Stimulated activated naive CD8-positive, alpha-beta T cell treated with anti-CD3 and anti-CD28 coated beads, Interleukin-15, amount 100 ng/mL, for 72 hours (primary cell): ENCODE results near the gene HSFY1.
"Not testable (repeated sequence)": the region's sequence is repeated elsewhere in the genome, so short reads cannot be mapped to it uniquely, and the experiment has no call there.

Experiments
- ATAC-seq: fragments of 150-1000 bp; cut with Tn5 transposase; 2 replicates; pipeline ENCODE4 v1.10.0; 2021; ENCODE audit warnings: mild to moderate bottlenecking, moderate library complexity
- DNase-seq, 2 donors: peaks; one replicate each; pipeline ENCODE4 v3.0.0; 2021 to 2022
- H3K27ac Mint-ChIP-seq, 2 donors: one replicate each; pipeline ENCODE4 v1.8.0; 2022; ENCODE audit warnings: mild to moderate bottlenecking in 2 of 2, mixed read lengths in 2 of 2, moderate library complexity in 2 of 2
- H3K27me3 Mint-ChIP-seq: one replicate; pipeline ENCODE4 v1.8.0; 2022; ENCODE audit warnings: mixed read lengths
- H3K4me1 Mint-ChIP-seq: one replicate; pipeline ENCODE4 v1.8.0; 2022; ENCODE audit warnings: mild to moderate bottlenecking, mixed read lengths
- H3K4me3 Mint-ChIP-seq, 2 donors: one replicate each; pipeline ENCODE4 v1.8.0; 2022; ENCODE audit warnings: mild to moderate bottlenecking in 2 of 2, mixed read lengths in 2 of 2, moderate library complexity in 1 of 2
- H3K9me3 Mint-ChIP-seq, 2 donors: one replicate each; pipeline ENCODE4 v1.8.0; 2022; ENCODE audit warnings: mixed read lengths in 2 of 2

The HSFY1 gene, protein sequence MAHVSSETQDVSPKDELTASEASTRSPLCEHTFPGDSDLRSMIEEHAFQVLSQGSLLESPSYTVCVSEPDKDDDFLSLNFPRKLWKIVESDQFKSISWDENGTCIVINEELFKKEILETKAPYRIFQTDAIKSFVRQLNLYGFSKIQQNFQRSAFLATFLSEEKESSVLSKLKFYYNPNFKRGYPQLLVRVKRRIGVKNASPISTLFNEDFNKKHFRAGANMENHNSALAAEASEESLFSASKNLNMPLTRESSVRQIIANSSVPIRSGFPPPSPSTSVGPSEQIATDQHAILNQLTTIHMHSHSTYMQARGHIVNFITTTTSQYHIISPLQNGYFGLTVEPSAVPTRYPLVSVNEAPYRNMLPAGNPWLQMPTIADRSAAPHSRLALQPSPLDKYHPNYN

DNA sequence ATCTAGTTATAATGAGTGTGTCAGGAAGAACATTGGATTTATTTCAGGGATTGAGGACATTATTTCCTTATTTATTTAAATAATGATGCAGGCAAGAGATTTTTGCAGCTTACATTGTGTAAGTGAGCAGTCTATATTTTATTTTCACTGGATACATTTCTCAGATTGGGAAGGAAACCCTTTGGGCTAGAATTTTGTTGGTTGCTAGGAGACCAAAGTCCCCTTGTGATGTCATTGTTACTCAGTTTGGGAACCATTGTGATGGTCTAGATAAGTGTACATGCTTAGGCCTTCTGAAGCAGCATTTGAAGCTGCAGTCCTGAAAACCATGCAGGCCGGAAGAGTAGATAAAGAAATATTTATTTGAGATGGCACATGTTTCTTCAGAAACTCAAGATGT, at the start of gene HSFY1:
Gene HSFY1, plus strand, starts transcription at position 301 of the 400 bp plus-strand sequence. Its CDS starts 68 bp downstream, at position 369.
- not testable (repeated sequence) for H3K4me1 Mint-ChIP-seq, H3K27ac Mint-ChIP-seq, H3K4me3 Mint-ChIP-seq, DNase-seq, ATAC-seq, H3K9me3 Mint-ChIP-seq, H3K27me3 Mint-ChIP-seq

DNA sequence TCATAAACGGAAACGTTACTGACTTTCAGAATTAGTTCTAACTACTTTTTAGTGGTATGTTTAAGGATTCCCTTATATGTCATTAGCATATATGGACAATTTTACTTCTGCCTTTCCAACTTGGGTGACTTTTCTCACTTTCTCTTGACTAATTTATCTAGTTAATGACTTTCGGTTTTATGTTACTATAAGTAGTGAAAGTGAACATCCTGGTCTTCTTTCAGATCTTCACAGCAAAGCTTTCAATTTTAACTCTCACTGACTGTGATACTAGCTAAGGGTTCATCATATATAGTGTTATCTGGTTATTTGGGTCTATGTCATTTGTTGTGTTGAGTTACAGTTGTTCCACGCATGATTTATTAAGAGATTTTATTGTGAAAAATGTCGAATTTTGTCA, 42.3 kb upstream of the HSFY1 start:
- not testable (repeated sequence) for H3K27ac Mint-ChIP-seq, DNase-seq

GRCh38 chrY:18530995-18531655, 15.4 kb upstream of the HSFY1 start:
- not testable (repeated sequence) for H3K9me3 Mint-ChIP-seq, H3K27me3 Mint-ChIP-seq, DNase-seq, H3K4me3 Mint-ChIP-seq, H3K4me1 Mint-ChIP-seq, ATAC-seq, H3K27ac Mint-ChIP-seq

More for the DNA sequence above, 42.3 kb upstream of the HSFY1 start:
- H3K4me1 Mint-ChIP-seq, H3K27me3 Mint-ChIP-seq, H3K4me3 Mint-ChIP-seq, H3K9me3 Mint-ChIP-seq: not testable (repeated sequence)
- peak; percentile 72 for ATAC-seq

GRCh38 chrY:18538952-18539351, 7.6 kb upstream of the HSFY1 start:
- not testable (repeated sequence) for H3K4me1 Mint-ChIP-seq

DNA sequence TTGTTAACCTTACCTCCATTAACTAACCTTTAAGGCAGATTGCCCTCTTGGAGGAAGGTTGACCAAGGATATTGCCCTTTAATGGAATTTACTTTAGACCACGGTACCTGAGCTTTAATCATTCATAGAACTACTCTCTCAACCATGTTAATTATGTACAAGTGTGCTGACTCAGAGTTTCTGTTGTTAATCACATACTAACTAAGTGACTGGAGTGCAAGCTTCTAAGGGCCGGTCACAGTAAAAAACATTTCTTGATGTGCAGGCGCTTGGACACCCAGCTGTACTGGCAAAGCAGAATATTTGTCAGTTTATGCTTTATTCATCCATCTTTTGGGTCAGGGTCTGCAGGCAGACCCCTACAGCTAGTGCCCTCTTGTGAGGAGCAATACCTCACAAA, 6.6 kb downstream of the HSFY1 start:
- H3K27ac Mint-ChIP-seq, H3K9me3 Mint-ChIP-seq, ATAC-seq, H3K4me1 Mint-ChIP-seq, H3K4me3 Mint-ChIP-seq, DNase-seq, H3K27me3 Mint-ChIP-seq: not testable (repeated sequence)

More at GRCh38 chrY:18538952-18539351, 7.6 kb upstream of the HSFY1 start:
- not testable (repeated sequence) for DNase-seq, H3K27me3 Mint-ChIP-seq, H3K4me3 Mint-ChIP-seq, H3K9me3 Mint-ChIP-seq, H3K27ac Mint-ChIP-seq, ATAC-seq

DNA sequence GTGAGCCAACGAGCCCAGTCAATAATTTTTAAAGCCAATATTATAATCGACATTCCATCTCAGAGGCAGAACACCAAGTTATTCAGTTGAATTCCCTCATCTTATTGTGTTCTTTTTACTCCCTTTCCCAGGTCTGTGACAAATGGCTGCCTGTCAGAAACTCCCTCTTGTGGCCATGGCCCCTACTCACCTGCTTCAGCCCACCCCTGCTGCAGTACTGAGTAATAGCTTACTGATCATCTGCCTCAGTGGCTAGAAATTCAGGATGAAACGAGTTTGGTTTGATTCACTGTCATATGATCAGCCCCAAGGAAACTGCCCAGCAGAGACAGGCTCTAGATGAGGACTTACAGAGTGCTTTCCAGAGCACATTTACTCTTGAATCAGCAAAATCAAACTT, 19.4 kb downstream of the HSFY1 start:
- H3K27ac Mint-ChIP-seq, DNase-seq, H3K4me1 Mint-ChIP-seq, H3K27me3 Mint-ChIP-seq, H3K4me3 Mint-ChIP-seq, H3K9me3 Mint-ChIP-seq: not testable (repeated sequence)
- peak; percentile 46 for ATAC-seq
